Smooth muscle cell (in vitro differentiated cells): ENCODE data around the gene VAV3. TPM values are rescaled to one million over a fixed set of nuclear protein-coding genes. Genes with fewer than 3 reads are reported as not detected.

Experiments
- DNase-seq: peaks from one replicate; lab custom pipeline; 2025; ENCODE audit not compliant: unreplicated experiment; lab: John Stamatoyannopoulos, UW
- H2AFZ ChIP-seq: fragments of 200-600 bp; sonication (generic); 2 replicates; pipeline ENCODE4 v1.6.0; 2016; ENCODE audit warnings: antibody characterized with exemption, low read depth, mild to moderate bottlenecking
- H3F3A ChIP-seq: fragments of 200-600 bp; sonication (generic); 2 replicates; pipeline ENCODE4 v1.6.0; 2017; ENCODE audit warnings: antibody characterized with exemption, low read depth
- H3K27ac ChIP-seq: fragments of 200-600 bp; sonication (generic); 2 replicates; pipeline ENCODE4 v1.5.1; 2016; ENCODE audit warnings: low read depth, mild to moderate bottlenecking
- H3K27me3 ChIP-seq: fragments of 200-600 bp; sonication (generic); 2 replicates; pipeline ENCODE4 v1.6.1; 2016; ENCODE audit warnings: low read depth, mild to moderate bottlenecking
- H3K36me3 ChIP-seq: fragments of 200-600 bp; sonication (generic); 2 replicates; pipeline ENCODE4 v1.5.1; 2016; ENCODE audit warnings: low read depth
- H3K4me1 ChIP-seq: fragments of 200-600 bp; sonication (generic); 2 replicates; pipeline ENCODE4 v1.5.1; 2016; ENCODE audit warnings: low read depth
- H3K4me2 ChIP-seq: fragments of 200-600 bp; sonication (generic); 2 replicates; pipeline ENCODE4 v1.6.0; 2016; ENCODE audit warnings: mild to moderate bottlenecking
- H3K4me3 ChIP-seq: fragments of 200-600 bp; sonication (generic); 2 replicates; pipeline ENCODE4 v1.5.1; 2016; ENCODE audit warnings: mild to moderate bottlenecking
- H3K79me2 ChIP-seq: fragments of 200-600 bp; sonication (generic); 2 replicates; pipeline ENCODE4 v1.6.0; 2016; ENCODE audit warnings: low read depth, mild to moderate bottlenecking
- H3K9ac ChIP-seq: fragments of 200-600 bp; sonication (generic); 2 replicates; pipeline ENCODE4 v1.6.0; 2016; ENCODE audit warnings: low read depth
- H3K9me3 ChIP-seq: fragments of 200-600 bp; sonication (generic); replicated peaks from 2 replicates; pipeline ENCODE4 v1.5.1; 2016; ENCODE audit warnings: low read depth
- H4K20me1 ChIP-seq: fragments of 200-600 bp; sonication (generic); 2 replicates; pipeline ENCODE4 v1.6.0; 2016; ENCODE audit warnings: low read depth
- CTCF ChIP-seq: fragments of 200-600 bp; sonication (generic); IDR thresholded peaks from 2 replicates; pipeline ENCODE4 v1.5.1; 2017; ENCODE audit warnings: borderline replicate concordance, mild to moderate bottlenecking, antibody characterized with exemption; ENCODE audit not compliant: insufficient read depth, poor library complexity, severe bottlenecking
- WGBS: methylation state at CpG from one replicate; pipeline ENCODE4 v1.1.7; 2016; ENCODE audit warnings: low lambda C conversion rate; 5-methylcytosine and 5-hydroxymethylcytosine counted together
- polyA plus RNA-seq: library from polyadenylated mRNA; unstranded; fragments of >200 nt; fragmentation: Nextera tagmentation; extraction: Ambion mirVana; gene quantifications from 2 replicates; pipeline ENCODE4 v1.2.1, GENCODE V29; 2016
- total RNA-seq: library from RNA; depleted of rRNA; stranded (reverse); fragments of >200 nt; gene quantifications from 2 replicates; pipeline ENCODE4 v1.2.3, GENCODE V29; 2014

The VAV3 gene
- total and polyA plus RNA-seq, 2 experiments from 2014 or later: 0.62 to 10.1 TPM

- H3K4me1 ChIP-seq: peaks cover 7% of the 10 kb centered on the region
- no peaks in the 10 kb centered on the region for H3K36me3 ChIP-seq
- H3K9ac ChIP-seq: no peak overlapping the region
- no peak for TF ChIP-seq CTCF
- H3K9me3 ChIP-seq: no peaks in the 10 kb centered on the region
- 57% methylated on average over 2 of the region's 2 CpGs for whole genome bisulfite sequencing
- H3K27ac ChIP-seq: no peak overlapping the region
- no peaks in the 10 kb centered on the region for H3F3A ChIP-seq
- no peak for DNase-seq
- H3K79me2 ChIP-seq: no peaks in the 10 kb centered on the region
- H3K4me3 ChIP-seq: no peak overlapping the region
- H2AFZ ChIP-seq: no peak overlapping the region
- no peak overlapping the region for H3K4me2 ChIP-seq
- no peaks in the 10 kb centered on the region for H4K20me1 ChIP-seq
- peaks cover 3% of the 10 kb centered on the region for H3K27me3 ChIP-seq
These were observed 35.7 kb upstream of the VAV3 start for GRCh38 chr1:108000620-108001111.

- Histone ChIP-seq H3K79me2 (no peaks in the 10 kb centered on the region), H3K9ac (no peak overlapping the region), H3K4me2 (no peak overlapping the region), H3K4me3 (no peak overlapping the region), H3K36me3 (no peaks in the 10 kb centered on the region), H2AFZ (no peak overlapping the region), H3K4me1 (peaks cover 7% of the 10 kb centered on the region), H3K27me3 (peaks cover 3% of the 10 kb centered on the region), H3F3A (no peaks in the 10 kb centered on the region), H3K27ac (no peak overlapping the region), H4K20me1 (no peaks in the 10 kb centered on the region), H3K9me3 (no peaks in the 10 kb centered on the region)
- no peak for DNase-seq
- 85% methylated on average over 6 of the region's 6 CpGs for WGBS
- no peak for TF ChIP-seq CTCF
These were observed 35.2 kb upstream of the VAV3 start for GRCh38 chr1:108000184-108000583.

- Histone ChIP-seq H3K27ac (no peak overlapping the region), H3F3A (no peaks in the 10 kb centered on the region), H3K36me3 (no peaks in the 10 kb centered on the region), H3K9me3 (no peaks in the 10 kb centered on the region), H3K79me2 (no peaks in the 10 kb centered on the region), H3K27me3 (peaks cover 3% of the 10 kb centered on the region), H2AFZ (no peak overlapping the region), H3K4me1 (peaks cover 7% of the 10 kb centered on the region), H3K4me2 (no peak overlapping the region), H4K20me1 (no peaks in the 10 kb centered on the region), H3K9ac (no peak overlapping the region), H3K4me3 (no peak overlapping the region)
- WGBS: 93% methylated on average over 1 of the region's 1 CpG
- TF ChIP-seq CTCF: no peak
- no peak for DNase-seq
These were observed 32.9 kb upstream of the VAV3 start for GRCh38 chr1:107997866-107998265.

GRCh38 chr1:107993920-107994319 lies 28.9 kb upstream of the VAV3 start:
- H2AFZ ChIP-seq: no peak overlapping the region
- no peaks in the 10 kb centered on the region for H3F3A ChIP-seq
- no peak overlapping the region for H3K4me3 ChIP-seq
- peaks cover 3% of the 10 kb centered on the region for H3K27me3 ChIP-seq
- no peak for DNase-seq
- H3K36me3 ChIP-seq: no peaks in the 10 kb centered on the region
- no peak overlapping the region for H3K27ac ChIP-seq
- no peak overlapping the region for H3K4me2 ChIP-seq
- H3K9ac ChIP-seq: no peak overlapping the region
- no peaks in the 10 kb centered on the region for H3K9me3 ChIP-seq
- no peak for TF ChIP-seq CTCF
- H4K20me1 ChIP-seq: no peaks in the 10 kb centered on the region
- WGBS: 73% methylated on average over 7 of the region's 7 CpGs
- no peaks in the 10 kb centered on the region for H3K79me2 ChIP-seq
- H3K4me1 ChIP-seq: no peaks in the 10 kb centered on the region
